ENCODE results near the gene MEIS1.

MEIS1 gene

DNA sequence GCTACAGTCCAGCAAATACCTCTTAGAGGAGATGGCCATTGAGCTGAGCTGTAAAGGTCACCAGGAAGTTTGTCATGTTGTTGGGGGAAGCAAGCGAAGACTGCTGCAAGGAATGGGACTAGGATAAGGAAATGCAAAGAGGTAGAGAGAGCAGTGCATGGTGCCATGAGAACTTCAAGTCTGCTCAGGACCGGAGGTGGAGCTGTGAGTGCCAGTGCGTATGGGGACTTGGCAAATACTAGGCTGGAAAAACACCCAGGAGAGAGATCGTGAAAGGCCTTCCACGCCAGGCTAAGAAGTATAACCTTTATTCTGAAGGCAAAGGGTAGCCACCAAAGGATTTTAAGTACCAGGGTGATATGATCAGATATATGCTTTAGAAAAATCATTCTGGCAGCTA is 71.3 kb downstream of the MEIS1 start:
- DNase-seq (ENCODE audit: low read depth in 2 of 3, low spot score in 1 of 3), result no peak

DNA sequence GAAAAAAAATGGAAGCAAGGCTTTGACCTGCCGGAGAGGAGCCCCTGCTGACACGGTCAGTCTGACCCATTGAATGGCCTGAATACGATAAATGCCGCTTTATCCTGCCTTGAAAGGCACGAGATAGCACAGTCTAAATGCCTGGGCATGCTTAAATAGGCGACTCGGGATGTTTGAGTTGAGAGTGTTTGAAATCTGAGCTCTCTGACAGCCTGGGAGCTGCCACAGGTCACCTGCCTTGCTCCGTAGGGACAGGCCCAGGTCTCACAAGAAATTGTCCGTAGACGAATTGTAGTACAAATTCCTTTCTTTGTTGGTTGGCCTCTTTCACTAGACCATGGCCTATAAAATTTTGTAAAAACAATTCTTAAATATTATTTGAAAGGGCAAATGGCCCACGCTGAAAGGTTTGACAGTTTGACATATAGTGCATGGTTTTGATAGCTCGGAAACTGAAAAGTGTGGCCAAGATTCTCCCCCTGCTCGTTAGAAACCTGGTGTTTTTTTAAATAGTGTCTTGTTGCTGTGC is 72.8 kb downstream of the MEIS1 start:
- no peak for DNase-seq (ENCODE audit: low read depth in 2 of 3, low spot score in 1 of 3)

DNA sequence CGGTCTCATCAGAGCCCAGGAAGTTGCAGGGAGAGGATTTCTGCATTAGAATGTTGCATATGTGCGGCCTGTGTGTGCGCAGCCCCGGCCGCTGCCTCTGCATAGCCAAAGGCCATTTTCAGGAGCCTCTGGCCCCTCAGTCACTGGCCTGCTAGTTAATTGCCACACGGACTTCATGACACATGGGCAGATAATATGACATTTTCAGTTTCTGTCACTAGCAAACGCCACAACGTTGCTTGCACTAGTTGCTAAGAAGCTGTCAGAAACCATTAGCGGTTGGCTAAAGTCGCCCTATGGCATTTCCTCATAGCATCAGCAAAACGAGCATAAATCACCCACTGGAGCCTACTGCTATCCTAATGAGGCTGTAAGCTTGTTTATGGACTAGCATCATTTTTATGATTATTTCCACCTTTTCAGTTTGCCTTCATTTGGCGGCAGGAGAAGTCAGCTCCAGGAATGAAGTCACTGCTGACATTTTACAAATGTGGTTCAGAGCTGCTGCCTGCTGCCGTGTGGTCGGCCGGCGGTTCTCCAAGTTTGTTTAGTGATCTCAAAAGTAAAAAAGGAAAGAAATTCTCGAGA is 73.7 kb downstream of the MEIS1 start:
- DNase-seq (ENCODE audit: low read depth in 2 of 3, low spot score in 1 of 3), result no peak

DNA sequence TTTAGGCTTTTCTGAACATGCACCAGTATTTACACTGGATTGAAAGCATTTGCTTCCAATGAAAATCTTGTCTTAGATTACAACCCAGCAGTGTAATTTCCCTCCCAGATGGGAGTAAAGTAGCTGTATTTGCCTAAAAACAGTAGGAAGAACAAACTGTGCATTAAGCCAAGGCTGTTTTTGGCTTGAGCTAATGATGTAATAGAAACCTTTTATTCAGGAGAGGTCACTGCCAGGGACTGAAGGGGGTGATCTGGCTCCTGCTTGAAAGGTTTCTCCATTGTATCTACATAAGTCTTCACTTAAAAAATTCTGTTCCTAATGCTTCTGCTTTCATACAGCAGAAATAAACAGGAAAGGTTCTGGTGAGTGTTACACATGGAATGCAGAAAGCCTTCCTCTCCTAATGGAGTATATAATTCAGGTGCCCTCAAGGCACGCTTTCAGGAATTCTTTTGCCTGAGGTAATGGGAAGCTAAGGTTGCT is 74.4 kb downstream of the MEIS1 start:
- DNase-seq (ENCODE audit: low read depth in 2 of 3, low spot score in 1 of 3), result no peak

DNA sequence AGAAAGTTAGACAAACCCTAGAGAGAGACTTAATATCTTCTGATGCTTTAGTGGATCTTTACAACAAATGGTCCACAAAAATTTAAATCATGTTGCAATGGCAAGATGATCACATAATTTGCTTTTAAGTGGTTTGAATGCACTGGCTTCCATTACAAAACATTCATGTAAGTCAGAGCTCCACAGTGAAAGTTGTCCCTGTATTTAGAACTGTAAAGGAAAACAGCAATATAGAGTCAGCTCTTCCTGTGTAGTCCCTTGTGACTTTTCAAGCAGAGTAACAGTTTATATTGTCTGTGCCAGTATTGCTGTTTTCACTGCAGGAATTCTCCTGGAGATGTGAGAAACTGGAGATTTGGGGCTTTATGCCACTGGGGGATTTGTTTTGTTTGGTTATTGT is 77.7 kb downstream of the MEIS1 start:
- no peak for DNase-seq (ENCODE audit: low read depth in 2 of 3, low spot score in 1 of 3)

DNA sequence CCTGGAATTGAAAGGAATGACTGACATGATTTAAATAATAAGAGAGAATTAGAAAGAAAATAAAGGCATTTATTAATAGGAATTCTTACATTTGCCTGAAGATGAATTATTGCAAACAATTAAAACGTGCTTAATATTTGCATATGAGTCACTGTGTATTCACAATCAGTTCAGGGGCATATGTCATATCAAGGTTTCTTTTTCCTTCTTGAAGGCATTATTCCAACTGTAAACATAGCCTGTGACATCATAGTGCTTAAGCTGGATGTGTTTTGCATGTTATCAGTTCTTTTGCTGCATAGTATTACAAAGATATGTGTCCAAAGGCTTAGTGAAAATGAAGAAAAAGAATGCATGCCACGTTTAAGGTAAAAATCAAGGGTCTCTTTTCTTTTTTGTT is 80.8 kb downstream of the MEIS1 start:
- DNase-seq (ENCODE audit: low read depth in 2 of 3, low spot score in 1 of 3), result no peak

DNA sequence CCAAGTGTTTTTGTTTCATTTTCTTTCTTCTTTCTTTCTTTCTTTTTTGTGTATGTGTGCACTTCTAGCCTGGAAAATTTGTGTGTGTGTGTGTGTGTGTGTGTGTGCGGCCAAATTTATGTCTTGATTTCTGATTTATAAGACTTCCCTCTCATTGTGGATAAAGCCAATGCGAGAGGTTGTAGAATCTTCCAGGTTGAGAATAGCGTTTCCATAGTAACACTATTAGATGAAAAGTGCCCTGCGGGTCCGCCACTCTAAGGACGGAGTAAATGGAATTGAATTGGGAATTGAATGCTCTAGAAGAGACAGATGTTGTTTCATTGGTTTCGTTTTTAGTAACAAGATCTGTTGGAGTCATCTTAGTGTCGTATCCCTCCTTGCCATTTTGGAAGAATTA is 81.6 kb downstream of the MEIS1 start:
- DNase-seq (ENCODE audit: low read depth in 2 of 3, low spot score in 1 of 3), result no peak

DNA sequence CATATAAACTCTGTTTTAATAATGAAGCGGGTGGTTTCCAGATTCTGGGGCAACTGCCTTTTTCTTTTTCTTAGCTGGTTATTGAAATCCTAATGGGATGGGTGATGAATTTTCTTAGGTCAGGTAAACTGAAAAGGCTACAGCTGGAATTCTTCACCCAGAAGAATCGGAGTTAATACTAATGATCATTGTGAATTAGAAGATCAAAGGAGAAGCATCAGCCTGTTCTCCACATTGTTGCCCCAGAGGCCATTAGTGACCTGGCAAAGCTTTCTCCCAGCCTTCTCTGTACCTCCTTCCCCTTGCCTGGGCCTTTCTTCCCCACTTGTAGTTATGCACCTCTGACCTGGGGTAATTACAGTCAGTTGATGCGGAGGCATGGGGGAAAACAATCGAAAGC is 82.8 kb downstream of the MEIS1 start:
- DNase-seq (ENCODE audit: low read depth in 2 of 3, low spot score in 1 of 3), result no peak

DNA sequence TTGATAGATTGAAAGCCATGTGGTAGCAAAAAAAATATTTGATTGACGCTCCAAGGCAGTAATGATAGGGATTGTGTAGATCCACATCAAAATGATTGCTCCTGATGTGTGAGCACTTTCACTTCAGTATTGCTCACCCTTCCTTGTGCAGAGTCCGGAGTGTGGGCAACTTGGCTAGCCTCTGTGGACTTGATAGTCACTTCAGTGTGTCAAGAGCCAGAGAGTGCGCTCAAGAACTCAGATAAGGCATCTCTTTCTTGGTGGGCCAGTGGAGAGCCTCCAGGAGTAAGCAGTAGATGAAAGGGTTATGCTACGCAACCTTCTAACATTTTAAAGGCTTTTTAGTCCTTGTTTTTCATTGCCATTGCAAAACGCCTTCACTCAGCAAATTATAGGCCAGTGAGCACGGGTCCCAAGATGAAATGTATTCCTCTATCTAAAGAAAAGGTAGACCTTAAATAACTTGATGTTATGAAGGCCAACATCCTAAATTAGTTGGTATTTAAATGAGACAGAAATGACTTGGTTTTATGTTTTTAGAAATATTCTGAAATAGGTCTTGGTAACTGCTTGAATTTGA is 84.4 kb downstream of the MEIS1 start:
- no peak for DNase-seq (ENCODE audit: low read depth in 2 of 3, low spot score in 1 of 3)

DNA sequence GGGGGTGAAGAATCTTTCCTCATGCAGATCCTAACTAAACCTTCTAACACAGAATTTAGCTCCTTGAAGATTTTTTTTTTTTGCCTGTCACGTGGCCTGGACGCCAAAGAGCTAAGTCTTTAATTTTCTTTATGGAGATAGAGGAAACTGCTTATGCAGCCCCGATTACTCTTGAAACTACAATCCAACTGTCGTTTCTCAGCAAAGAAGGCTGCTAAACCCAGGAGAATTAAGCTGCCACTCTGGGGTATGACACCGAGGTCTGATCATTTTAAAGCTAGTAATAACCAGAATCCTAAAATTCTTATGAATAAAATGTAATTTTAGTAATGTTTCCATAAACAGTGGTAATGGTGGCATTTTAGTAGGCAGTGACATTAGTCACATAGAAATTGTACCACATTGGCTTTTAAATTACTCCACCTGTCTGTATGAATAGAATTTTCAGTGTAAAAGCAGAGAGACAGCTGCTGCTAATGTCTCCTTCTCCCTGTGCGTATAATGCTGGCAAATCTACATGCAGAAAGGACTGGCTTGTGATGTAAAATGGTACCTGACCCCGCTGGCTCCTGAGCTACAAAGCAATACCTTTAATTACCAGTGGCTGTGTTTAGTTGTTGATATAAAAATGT is 86.5 kb downstream of the MEIS1 start:
- DNase-seq (ENCODE audit: low read depth in 2 of 3, low spot score in 1 of 3), result no peak

DNA sequence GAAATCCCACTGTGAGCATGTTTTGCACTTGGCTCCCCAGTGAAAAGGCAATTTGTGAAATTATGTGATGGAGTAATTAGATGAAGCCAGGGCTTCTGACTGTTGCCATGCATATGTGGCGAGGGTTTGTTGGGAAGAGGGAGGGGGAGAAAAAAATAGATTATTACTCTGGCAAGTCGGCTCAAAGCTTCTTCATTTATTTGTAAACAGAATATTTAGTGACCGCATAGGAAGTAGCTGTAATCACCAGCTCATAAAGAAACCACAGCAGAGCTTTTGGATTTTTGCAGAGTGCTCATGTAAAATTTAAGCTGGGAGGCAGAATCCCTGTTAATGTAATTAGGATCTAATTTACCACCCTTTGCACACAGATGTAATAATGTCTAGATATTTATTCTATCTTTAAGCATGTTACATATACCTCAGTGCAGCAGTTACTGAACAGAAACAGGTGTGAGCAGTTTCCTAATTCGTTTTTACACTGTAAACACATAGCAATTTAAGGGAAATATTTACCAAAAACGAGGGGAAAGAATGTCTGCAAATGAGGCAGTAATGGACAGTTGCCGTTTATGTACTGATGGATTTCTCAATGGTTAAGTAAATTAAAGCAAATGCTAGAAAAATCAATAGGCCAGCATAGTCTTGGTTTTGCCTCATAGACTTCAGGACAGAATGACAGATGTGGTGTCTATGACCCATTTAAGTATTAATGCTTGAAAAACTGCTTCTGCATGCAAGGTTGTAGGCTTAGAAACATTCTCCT is 87.9 kb downstream of the MEIS1 start:
- no peak for DNase-seq (ENCODE audit: low read depth in 2 of 3, low spot score in 1 of 3)

DNA sequence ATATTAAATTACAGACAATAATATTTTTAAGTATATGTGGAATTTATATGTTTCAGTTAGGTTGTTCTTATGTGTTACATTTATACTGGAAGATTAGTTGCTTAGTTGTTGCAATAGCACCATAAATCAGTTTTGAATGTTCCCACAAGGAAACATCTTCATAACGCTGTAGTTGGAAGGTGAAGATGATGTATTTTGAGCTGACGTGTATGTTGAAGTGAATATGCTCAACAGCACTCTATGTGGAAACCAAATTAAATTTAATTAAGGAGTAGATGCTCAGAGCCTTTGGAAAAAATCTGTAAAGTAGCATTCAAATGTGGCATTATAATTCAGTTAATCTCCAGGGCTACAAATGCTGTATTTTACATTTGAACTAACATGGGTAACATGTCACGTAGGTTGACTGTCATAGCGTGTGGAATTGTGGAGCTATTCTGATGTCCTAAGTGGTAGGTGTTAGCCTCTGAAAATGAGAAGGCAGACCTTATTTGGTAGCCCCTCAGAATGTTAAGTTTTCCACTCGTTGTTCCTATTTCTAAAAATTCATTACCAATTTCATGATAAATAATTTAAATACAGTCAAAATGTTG is 88.5 kb downstream of the MEIS1 start:
- DNase-seq (ENCODE audit: low read depth in 2 of 3, low spot score in 1 of 3), result no peak

DNA sequence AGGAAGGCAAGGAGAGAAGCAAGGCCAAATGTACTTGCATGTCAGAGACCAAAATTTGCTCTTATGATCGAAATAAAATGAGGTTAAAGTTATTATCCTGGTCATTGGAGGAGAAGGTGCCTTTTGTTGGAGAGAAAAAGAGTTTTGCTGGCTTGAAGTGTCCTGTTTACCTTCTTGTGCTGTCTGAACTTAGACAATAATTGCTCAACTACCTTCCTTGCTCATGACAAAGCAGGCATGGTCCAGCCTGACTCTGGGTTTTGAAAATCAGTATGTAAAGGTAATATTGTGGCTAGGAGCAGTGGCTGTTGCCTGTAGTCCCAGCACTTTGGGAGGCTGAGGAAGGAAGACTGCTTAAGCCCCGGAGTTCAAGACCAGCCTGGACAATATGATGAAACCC is 89.1 kb downstream of the MEIS1 start:
- DNase-seq (ENCODE audit: low read depth in 2 of 3, low spot score in 1 of 3), result no peak

DNA sequence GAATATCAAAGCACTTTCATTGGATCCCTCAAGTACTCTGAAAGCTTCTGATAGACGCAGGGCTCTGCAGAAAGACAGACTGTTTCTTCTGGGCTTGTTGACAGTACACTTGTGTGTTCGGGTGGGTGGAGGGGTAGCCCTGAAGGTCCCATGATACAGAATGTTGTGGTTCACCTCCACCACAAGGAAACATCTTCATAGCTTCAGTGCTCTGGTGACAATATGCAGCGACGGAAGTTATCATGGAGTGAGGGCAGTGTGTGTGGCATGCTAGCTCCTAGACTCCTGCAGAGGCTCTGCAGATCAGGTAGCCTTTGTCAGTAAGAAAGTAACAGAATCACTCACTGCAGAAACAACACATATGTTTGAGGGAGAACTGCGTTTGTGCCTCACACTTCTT is 90.7 kb downstream of the MEIS1 start:
- no peak for DNase-seq (ENCODE audit: low read depth in 2 of 3, low spot score in 1 of 3)

DNA sequence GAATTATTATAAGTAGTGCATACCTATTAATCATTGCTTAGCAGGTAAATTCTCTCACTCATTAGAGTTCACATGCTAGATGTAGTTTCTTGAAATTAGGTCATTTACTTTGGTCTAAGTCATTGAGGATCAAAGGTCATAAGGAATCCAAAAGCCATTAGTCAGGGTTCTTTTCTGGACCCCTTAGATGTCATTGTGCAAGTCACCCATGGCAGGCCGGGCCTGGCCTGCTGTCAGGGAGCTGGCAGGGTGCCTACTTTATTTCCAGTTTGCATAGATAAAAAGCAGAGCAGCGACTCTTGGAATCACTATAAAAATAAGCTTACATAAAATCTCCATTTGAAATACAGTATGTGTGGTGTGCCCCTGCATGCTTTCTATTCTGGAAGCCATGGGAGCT is 91.3 kb downstream of the MEIS1 start:
- DNase-seq (ENCODE audit: low read depth in 2 of 3, low spot score in 1 of 3), result no peak

DNA sequence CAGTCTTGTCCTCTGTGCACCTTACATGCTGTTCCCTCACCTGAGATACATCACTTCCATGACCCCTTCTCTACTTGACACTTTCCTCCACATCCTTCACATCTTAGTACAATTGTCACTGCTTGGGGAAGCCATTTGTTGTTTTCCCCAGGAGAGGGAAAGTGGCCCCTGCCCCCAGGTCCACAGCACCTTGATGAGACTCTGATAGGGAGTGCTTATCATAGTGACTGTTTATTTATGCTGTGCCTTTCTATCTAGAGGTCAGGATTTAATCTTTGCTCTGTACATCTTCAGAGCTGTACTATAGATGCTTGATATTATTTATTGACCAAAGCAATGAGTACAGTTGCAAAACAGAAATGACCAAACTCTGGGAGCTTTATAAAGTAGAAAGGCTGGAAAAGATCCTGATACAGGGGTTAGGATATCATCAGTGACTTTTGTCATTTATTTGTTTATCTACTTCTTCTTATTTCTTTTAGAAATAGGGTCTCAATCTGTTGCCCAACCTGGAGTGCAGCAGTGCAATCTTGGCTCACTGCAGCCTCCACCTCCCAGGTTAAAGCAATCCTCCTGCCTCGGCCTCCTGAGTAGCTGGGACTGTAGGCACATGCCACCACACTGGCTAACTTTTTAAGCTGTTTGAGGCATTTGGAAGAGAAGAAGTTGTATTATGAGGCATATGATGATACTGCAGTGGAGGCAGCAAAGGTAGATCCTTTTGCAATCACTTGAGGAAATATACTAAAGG is 94.2 kb downstream of the MEIS1 start:
- DNase-seq (ENCODE audit: low read depth in 2 of 3, low spot score in 1 of 3), result no peak

DNA sequence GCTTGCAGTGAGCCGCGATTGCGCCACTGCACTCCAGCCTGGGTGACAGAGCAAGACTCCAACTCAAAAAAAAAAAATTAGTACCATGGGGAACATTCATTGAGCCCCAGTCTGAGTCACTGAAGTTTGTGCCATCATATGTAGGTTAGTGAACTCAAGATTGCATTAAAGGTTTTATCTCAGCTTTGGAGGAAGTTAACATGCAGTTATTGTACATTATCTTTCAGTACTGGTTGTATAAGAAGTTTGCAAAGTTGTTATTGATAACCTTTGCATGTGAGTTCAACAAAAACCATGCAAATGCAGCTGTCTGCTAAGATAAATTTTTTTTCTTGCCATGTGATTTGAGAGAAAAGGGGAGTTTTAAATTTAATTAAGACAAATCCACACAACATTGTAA is 95.7 kb downstream of the MEIS1 start:
- DNase-seq (ENCODE audit: low read depth in 2 of 3, low spot score in 1 of 3), result no peak

DNA sequence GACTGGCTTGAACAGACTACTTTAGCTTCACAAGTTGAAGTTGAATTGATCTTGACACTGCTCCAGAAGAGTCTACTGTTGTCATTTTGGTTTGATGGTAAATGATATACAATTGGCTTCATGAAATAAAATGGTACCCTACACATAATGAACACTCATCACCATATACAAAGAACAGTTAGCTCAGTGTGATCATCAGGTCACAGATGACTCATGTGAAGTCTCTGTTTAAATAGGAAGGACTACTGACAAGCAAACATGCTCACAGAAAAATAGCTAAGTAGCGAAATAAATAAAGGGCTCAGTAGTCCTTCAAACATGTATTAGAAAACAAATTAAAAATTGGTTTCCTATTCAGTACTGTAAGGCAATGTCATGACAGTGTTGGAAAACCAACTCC is 96.2 kb downstream of the MEIS1 start:
- DNase-seq (ENCODE audit: low read depth in 2 of 3, low spot score in 1 of 3), result no peak

DNA sequence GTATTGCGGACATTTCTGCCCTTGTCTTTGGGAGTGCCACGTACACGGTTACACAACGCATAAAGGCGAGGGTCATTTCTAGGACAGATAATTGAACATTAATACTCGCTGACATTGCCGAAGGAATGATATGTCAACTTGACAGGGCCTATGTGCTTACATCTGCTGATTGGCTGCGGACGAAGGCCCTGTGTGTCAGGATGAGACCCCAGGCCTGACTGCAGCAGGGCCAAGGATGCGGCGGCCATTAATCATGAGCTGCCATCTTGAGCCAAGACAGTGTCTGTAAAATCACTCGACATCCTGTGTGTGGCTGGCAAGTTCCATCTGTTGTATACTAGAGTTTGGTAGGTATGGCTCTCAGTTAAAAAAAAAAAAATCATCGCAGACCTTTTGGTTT is 96.6 kb downstream of the MEIS1 start:
- DNase-seq (ENCODE audit: low read depth in 2 of 3, low spot score in 1 of 3), result no peak

DNA sequence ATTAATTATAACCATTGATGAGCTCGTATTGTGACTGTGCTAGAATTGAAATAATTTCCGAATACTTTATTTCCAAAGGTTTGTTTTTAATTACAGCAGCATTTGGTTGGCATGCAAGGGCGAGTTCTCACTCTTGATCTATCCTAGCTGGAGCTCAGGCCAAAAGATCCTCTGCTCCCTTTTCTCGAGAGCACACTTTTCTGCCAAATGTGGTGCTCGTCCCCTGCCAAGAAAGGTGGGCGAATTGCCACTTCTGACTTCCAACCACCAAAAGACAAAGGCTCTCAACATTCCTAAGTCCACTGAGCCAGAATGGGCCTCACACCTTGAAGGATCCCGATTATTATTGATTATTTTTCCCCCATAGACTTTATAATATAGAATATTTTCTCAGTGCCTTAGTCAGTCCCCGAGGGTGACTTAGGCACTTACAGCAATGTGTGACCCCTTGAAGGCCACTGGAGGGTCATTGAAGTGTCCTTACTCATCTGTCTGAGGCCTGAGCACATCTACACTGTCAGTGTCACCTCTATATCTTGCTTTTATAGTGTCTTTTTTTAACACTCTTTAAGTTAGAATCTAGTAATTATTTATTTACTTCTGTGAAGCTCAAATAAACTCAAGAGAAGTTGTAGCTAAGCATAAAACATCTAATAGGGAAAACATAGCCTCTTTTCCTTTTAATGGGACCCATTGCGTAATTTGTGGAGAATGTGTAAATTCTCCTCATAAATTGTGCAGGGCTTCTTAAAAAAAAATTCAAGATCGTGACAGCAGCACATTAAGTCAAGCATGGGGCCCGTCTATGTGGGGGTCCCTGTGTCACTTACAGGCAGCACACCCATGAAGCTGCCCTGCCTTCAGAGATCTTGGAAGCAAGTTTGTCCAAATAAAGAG is 98.3 kb downstream of the MEIS1 start:
- no peak for DNase-seq (ENCODE audit: low read depth in 2 of 3, low spot score in 1 of 3)

All from stimulated activated CD4-positive, alpha-beta T cell treated with anti-CD3 and anti-CD28 coated beads, Interleukin-12 subunit alpha, Interleukin-12 subunit beta, amount 100 ng/mL, for 48 hours (primary cell).